HL-60 (cell line): ENCODE data around the gene SCO1.

Experiments
- DNase-seq, 2 experiments: peaks; one replicate each; pipeline ENCODE4 v3.0.0-alpha.2; 2010 to 2020; ENCODE audit warnings: low read depth in 1 of 2, low spot score in 1 of 2
- H3K27ac ChIP-seq: fragments of 250-450 bp; sonication (Bioruptor Pico); replicated peaks from 2 replicates; pipeline ENCODE4 v1.5.1; 2020; ENCODE audit warnings: mild to moderate bottlenecking, moderate library complexity
- H3K27me3 ChIP-seq: fragments of 250-450 bp; sonication (Bioruptor Pico); 2 replicates; pipeline ENCODE4 v1.5.1; 2021; ENCODE audit warnings: mild to moderate bottlenecking, moderate library complexity; ENCODE audit not compliant: insufficient read depth, poor library complexity, severe bottlenecking
- H3K4me3 ChIP-seq: replicated peaks from 2 replicates; pipeline ENCODE4 v1.5.1; 2011; ENCODE audit warnings: mild to moderate bottlenecking, control low read depth, low read length; ENCODE audit not compliant: insufficient read depth
- CTCF ChIP-seq: IDR thresholded peaks from one replicate; pipeline ENCODE4 v1.5.1; 2011; ENCODE audit warnings: low read length, control low read depth, inconsistent platforms; ENCODE audit not compliant: insufficient read depth
- GABPA ChIP-seq: IDR thresholded peaks from 2 replicates; pipeline ENCODE4 v1.6.1; 2012; ENCODE audit warnings: low read depth
- POLR2AphosphoS5 ChIP-seq: IDR thresholded peaks from 2 replicates; pipeline ENCODE4 v1.6.1; 2012; ENCODE audit warnings: low read depth
- REST ChIP-seq: IDR thresholded peaks from 2 replicates; pipeline ENCODE4 v1.6.1; 2012; ENCODE audit warnings: low read depth; ENCODE audit not compliant: insufficient replicate concordance
- SPI1 ChIP-seq: IDR thresholded peaks from 2 replicates; pipeline ENCODE4 v1.6.1; 2012; ENCODE audit warnings: low read depth, mild to moderate bottlenecking, borderline replicate concordance

Gene SCO1

GRCh38 chr17:10648956-10649355 lies 48.4 kb downstream of the SCO1 start:
- TF ChIP-seq SPI1 (no peak), POLR2AphosphoS5 (no peak), REST (no peak), GABPA (no peak), CTCF (no peak)
- Histone ChIP-seq H3K27ac (no peak overlapping the region), H3K4me3 (no peak overlapping the region), H3K27me3 (no peaks in the 10 kb centered on the region)
- DNase-seq, result no peak

GRCh38 chr17:10648381-10648780 lies 49.0 kb downstream of the SCO1 start:
- no peaks in the 10 kb centered on the region for H3K27me3 ChIP-seq
- no peak overlapping the region for H3K4me3 ChIP-seq
- TF ChIP-seq GABPA, result no peak
- TF ChIP-seq CTCF, result no peak
- TF ChIP-seq SPI1, result no peak
- DNase-seq, result no peak
- no peak overlapping the region for H3K27ac ChIP-seq

GRCh38 chr17:10646392-10646990 lies 50.8 kb downstream of the SCO1 start:
- no peak overlapping the region for H3K4me3 ChIP-seq
- H3K27me3 ChIP-seq, result no peaks in the 10 kb centered on the region
- H3K27ac ChIP-seq, result no peak overlapping the region
- peak; percentile 11 to 39 for DNase-seq
- TF ChIP-seq GABPA (no peak), CTCF (peak; percentile 34)

GRCh38 chr17:10640475-10640874 lies 56.9 kb downstream of the SCO1 start:
- H3K27me3 ChIP-seq, result no peaks in the 10 kb centered on the region
- H3K27ac ChIP-seq, result no peak overlapping the region
- no peak for DNase-seq
- TF ChIP-seq GABPA, result no peak
- no peak for TF ChIP-seq CTCF
- no peak for TF ChIP-seq POLR2AphosphoS5
- TF ChIP-seq SPI1, result no peak
- no peak for TF ChIP-seq REST
- H3K4me3 ChIP-seq, result no peak overlapping the region
